Measurements from ENCODE around the gene KRT5.

The KRT5 gene

DNA sequence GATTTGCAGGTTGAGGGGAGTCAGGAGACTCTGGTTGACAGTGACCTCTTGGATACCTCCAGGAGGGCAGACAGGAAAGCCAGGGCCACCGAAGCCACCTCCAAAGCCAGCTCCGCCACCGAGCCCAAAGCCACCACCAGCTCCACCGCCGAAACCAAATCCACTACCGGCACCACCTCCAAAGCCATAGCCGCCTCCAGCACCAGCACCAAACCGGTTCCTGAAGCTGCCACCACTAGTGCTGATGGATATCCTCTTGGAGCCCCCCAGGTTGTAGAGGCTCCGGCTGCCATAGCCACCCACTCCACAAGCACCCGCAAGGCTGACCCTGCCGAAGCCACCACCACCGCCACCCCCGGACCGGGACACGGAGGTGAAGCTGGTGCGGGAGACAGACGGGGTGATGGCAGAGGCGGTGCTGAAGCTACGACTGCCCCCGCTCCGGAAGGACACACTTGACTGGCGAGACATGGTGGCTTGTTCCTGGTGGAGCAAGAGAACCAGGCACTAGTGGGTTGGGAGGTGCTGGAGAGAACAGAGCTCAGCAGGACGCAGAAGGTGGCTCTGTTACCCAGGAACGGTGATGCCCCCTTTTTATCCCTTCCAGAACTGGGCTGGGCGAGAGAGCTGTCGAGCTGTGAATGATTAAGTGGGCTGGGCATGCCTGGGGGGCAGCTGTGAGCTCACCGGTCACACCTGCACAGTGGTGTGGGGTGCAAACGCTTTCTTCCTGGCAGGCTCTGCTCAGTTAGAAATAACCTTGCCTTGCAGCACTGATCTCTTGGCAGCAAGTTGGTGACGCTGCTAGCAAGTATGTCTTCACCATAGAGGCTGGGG lies at the start of gene KRT5:
KRT5 (minus strand) TSS at position 569 of the 837 bp plus-strand sequence; CDS start at position 471, 98 bp downstream.
- Histone ChIP-seq H3K36me3 (replicated peaks) (no peaks in the 10 kb centered on the region), H3K4me1 (no peaks in the 10 kb centered on the region), H3K9me3 (no peaks in the 10 kb centered on the region), H3K27me3 (ENCODE audit: low read depth) (peaks cover 12% of the 10 kb centered on the region), H3K4me3 (no peak within 1 kb of the TSS)
- in situ Hi-C loops (cut with MboI; ENCODE audit: low sequenced_read_pairs) = no loop called here
- no peak for DNase-seq (ENCODE audit: low spot score in 2 of 2)

DNA sequence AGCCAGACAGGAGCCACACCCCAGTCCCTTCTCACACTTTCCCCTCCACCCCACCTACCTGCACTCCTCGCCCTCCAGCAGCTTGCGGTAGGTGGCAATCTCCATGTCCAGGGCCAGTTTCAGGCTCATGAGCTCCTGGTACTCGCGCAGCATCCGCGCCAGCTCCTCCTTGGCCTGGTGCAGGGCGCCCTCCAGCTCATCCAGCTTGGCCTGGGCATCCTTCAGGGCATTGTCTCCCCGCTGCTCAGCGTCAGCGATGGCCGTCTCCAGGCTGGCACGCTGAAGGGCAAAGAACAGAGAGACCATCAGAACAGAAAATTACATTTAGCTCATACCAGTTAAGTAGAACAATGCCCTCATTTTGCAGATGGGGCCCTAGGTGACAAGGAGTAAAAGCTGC lies 47.9 kb upstream of the KRT5 start:
- no peak for DNase-seq (ENCODE audit: low spot score in 2 of 2)
- H3K9me3 ChIP-seq = no peaks in the 10 kb centered on the region
- H3K27me3 ChIP-seq (ENCODE audit: low read depth) = peaks cover 38% of the 10 kb centered on the region
- H3K4me1 ChIP-seq = no peaks in the 10 kb centered on the region
- H3K4me3 ChIP-seq = no peak overlapping the region
- in situ Hi-C loops (cut with MboI; ENCODE audit: low sequenced_read_pairs) = no loop called here
- no peaks in the 10 kb centered on the region for H3K36me3 ChIP-seq (replicated peaks)

DNA sequence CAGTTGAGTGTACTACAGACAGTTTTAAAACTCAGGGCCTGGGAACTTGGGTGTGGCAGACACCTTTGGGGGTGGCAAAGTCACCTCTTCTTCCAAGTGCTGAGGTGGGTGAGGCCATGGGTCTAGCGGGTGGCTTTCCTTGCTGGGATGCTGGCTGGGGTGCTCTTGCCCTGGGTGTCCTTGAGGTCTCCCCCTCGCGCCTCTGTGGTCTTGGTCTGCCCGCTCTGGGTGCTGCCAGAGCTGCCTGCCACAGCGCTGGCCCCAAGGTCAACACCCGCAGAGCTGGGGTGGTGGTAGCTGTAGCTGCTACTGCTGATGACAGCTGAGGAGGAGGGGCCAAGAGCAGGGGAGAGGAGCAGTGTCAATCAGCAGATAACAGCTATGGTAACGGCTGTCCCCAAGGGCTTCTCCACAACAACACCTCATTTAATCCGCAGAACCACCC lies 46.7 kb upstream of the KRT5 start:
- Histone ChIP-seq H3K36me3 (replicated peaks) (no peaks in the 10 kb centered on the region), H3K9me3 (no peaks in the 10 kb centered on the region)
- in situ Hi-C loops (cut with MboI; ENCODE audit: low sequenced_read_pairs) = no loop called here

DNA sequence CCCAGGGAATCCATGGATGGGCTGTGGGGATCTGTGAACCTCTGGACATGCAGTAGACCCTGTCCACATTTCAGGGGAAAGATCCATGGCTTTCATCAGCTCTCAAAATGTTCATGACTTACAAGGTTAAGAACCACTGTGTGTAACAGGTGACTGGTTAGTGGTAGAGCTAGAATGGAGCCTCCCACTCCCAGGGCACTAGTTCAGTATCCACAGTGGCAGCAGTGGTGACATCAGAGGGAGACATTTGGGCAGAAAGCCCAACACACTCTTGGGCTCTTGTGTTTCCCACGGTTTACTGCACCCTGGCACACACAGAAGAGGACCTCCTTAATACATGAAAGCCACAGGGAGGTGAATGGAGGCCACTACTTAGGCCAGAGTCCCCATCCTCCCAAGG lies 44.4 kb upstream of the KRT5 start:
- Histone ChIP-seq H3K27me3 (ENCODE audit: low read depth) (peaks cover 3% of the 10 kb centered on the region; the same call in 1 of the 2 replicates), H3K4me3 (no peak overlapping the region), H3K9me3 (no peaks in the 10 kb centered on the region), H3K4me1 (no peaks in the 10 kb centered on the region), H3K36me3 (replicated peaks) (no peaks in the 10 kb centered on the region)
- no peak for DNase-seq (ENCODE audit: low spot score in 2 of 2)
- in situ Hi-C loops (cut with MboI; ENCODE audit: low sequenced_read_pairs) = no loop called here

More for the DNA sequence above, 46.7 kb upstream of the KRT5 start:
- DNase-seq (ENCODE audit: low spot score in 2 of 2) = no peak
- no peak overlapping the region for H3K4me3 ChIP-seq
- H3K4me1 ChIP-seq = no peaks in the 10 kb centered on the region
- peaks cover 25% of the 10 kb centered on the region for H3K27me3 ChIP-seq (ENCODE audit: low read depth)

DNA sequence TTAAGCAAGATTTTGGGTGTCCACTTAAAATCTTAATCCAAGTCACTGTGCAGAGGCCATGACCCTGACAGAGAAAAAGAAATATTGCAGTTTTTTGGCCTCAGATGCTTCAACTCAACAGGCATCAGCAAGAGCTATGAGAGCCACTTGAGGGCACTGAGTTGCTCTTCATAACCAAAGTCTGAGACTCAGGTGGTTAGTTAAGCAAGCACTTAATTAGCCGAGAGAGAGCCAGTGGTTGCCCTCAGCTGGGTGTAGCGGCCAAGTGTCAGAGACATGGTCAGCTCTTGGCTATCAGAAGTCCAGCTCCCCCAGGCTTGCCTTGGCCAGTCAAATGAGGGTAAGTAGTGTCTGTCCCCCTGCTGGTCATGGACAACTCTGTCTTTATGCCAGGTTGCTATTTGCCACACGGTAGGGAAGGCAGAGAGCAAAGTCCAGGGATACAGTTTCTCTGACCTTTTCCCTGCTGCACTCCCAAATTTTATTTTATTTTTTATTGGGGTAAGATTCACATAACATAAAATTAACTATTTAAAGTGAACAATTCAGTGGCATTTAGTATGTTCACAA lies 41.8 kb upstream of the KRT5 start:
- DNase-seq (ENCODE audit: low spot score in 2 of 2) = no peak
- in situ Hi-C loops (cut with MboI; ENCODE audit: low sequenced_read_pairs) = no loop called here
- Histone ChIP-seq H3K4me1 (no peaks in the 10 kb centered on the region), H3K36me3 (replicated peaks) (no peaks in the 10 kb centered on the region), H3K4me3 (no peak overlapping the region), H3K9me3 (no peaks in the 10 kb centered on the region), H3K27me3 (ENCODE audit: low read depth) (peaks cover 5% of the 10 kb centered on the region; the same call in 1 of the 2 replicates)

DNA sequence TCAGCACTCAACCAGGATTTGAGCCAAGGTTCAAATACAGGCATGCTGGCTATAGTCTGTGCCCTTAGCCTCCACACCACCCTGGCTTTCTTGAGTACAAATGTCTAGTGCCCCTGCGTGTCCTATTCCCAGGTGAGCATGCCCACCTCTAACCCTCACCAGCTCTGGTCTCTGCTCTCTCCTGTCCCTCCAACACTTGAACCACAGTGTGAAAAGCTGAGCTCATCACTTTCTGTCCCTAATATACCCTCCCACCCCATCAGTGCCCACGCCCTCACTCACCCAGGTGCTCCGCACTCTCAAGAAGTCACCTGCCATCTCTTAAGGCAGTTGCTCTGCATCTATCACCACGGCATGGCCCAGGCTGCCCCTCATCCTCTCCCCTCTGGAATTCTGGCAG lies 39.8 kb upstream of the KRT5 start:
- no peaks in the 10 kb centered on the region for H3K9me3 ChIP-seq
- in situ Hi-C loops (cut with MboI; ENCODE audit: low sequenced_read_pairs) = no loop called here
- no peaks in the 10 kb centered on the region for H3K36me3 ChIP-seq (replicated peaks)
- H3K4me1 ChIP-seq = no peaks in the 10 kb centered on the region
- peaks cover 14% of the 10 kb centered on the region for H3K27me3 ChIP-seq (ENCODE audit: low read depth)
- no peak for DNase-seq (ENCODE audit: low spot score in 2 of 2)
- no peak overlapping the region for H3K4me3 ChIP-seq

DNA sequence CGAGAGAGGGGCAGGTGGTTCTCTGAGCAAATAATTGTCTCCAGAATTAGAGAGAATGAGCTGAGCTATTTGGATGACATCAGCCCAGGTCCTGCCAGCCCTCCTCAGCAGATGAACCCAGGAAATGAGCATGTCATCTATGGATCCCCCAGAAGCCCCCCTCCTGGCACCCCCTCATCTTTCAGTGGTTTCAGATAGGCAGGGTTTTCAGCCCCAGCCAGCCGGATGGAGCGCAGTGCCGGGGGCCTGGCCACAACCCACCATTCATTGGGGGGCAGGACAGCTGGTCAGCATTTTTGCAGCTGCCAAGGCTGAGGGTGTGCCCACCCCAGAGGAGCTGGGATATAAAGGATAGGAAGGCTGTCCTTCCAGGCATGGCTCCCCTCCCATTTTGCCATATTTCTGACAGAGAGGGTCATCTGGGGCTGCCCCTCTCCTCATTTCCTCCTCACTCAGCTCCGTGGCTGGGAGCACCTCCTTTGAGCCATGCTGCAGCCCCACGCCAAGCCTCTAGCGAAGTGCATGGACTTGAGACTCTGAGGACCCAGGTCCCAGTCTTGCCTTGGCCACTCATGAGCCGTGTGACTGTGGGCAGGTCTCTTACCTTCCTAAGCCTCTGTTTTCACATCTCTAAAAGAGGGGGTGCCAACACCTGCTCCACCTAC lies 38.7 kb upstream of the KRT5 start:
- in situ Hi-C loops (cut with MboI; ENCODE audit: low sequenced_read_pairs) = no loop called here
- no peaks in the 10 kb centered on the region for H3K36me3 ChIP-seq (replicated peaks)
- no peak overlapping the region for H3K4me3 ChIP-seq
- H3K4me1 ChIP-seq = no peaks in the 10 kb centered on the region
- peaks cover 19% of the 10 kb centered on the region for H3K27me3 ChIP-seq (ENCODE audit: low read depth)
- no peak for DNase-seq (ENCODE audit: low spot score in 2 of 2)
- no peaks in the 10 kb centered on the region for H3K9me3 ChIP-seq

DNA sequence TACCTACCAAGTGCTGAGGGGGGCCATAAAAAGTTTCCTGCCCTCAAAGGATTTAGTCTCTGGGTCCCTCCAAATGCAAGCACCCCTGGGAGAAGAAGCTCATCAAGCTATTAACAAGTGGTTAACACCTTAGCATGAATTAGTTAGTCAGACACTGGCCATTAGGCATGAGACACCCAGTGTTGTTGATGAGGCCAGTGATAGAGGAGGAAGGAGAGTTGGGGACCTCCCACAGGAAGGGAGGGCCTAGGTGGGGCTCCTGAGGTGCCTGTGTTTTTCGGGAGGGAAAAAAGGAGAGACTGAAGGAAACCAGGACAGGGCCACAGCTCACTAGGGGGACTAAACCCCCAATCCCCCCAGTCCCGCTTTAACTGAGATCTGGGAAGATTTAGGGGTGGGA lies 37.3 kb upstream of the KRT5 start:
- no peaks in the 10 kb centered on the region for H3K36me3 ChIP-seq (replicated peaks)
- H3K4me1 ChIP-seq = no peaks in the 10 kb centered on the region
- H3K9me3 ChIP-seq = no peaks in the 10 kb centered on the region
- no peak overlapping the region for H3K4me3 ChIP-seq
- peaks cover 23% of the 10 kb centered on the region for H3K27me3 ChIP-seq (ENCODE audit: low read depth)
- no peak for DNase-seq (ENCODE audit: low spot score in 2 of 2)
- in situ Hi-C loops (cut with MboI; ENCODE audit: low sequenced_read_pairs) = no loop called here

DNA sequence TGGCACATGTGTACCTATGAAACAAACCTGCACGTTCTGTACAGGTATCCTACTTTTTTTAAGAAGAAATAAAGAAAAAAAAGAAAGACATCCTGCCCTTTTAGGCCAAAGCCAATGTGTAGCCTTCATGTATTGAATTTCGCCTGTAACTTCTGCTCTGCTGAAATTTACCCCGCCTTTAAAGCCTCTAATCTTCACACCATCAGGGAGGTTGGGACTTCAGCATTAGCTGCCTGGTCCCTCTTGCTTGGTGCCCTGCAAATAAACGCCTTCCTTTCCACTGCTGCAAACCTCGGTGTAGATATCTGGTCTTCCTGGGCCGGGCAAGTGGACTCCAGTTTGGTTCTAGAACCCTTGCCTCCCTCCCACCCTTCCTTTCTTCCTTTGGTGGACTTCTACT lies 35.4 kb upstream of the KRT5 start:
- DNase-seq (ENCODE audit: low spot score in 2 of 2) = no peak
- Histone ChIP-seq H3K36me3 (replicated peaks) (no peaks in the 10 kb centered on the region), H3K4me1 (no peaks in the 10 kb centered on the region), H3K27me3 (ENCODE audit: low read depth) (peaks cover 23% of the 10 kb centered on the region), H3K4me3 (no peak overlapping the region), H3K9me3 (no peaks in the 10 kb centered on the region)
- in situ Hi-C loops (cut with MboI; ENCODE audit: low sequenced_read_pairs) = no loop called here

DNA sequence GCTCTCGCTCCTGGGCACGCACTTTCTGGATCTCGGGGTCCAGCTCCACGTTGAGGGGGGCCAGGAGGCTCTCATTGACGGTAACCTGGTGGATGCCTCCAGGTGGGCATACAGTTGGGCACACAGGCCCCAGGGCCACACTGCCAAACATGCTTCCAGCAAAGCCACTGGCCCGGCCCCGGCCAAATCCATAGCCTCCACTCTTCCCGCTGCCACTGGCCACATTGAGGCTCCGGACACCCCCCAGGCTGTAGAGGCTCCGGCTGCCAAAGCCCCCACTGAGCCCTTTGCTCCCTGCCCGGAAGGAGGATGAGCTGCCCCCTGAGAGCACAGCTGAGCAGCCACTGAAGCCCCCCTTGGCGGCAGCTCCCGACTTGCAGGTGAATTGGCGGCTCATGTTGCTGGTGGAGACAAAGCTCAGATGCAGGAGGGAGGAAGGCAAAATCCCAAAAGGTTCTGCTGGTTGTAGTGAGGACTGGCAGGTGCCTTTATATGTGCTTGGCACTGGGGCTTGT lies 32.5 kb upstream of the KRT5 start, which contains the start of gene KRT71:
KRT71 (minus strand) TSS at position 465 of the 515 bp plus-strand sequence; CDS start at position 397, 68 bp downstream.
- no peak within 1 kb of the TSS for H3K4me3 ChIP-seq
- peaks cover 20% of the 10 kb centered on the region for H3K27me3 ChIP-seq (ENCODE audit: low read depth)
- DNase-seq (ENCODE audit: low spot score in 2 of 2) = no peak
- in situ Hi-C loops (cut with MboI; ENCODE audit: low sequenced_read_pairs) = no loop called here
- H3K4me1 ChIP-seq = no peaks in the 10 kb centered on the region
- no peaks in the 10 kb centered on the region for H3K9me3 ChIP-seq
- no peaks in the 10 kb centered on the region for H3K36me3 ChIP-seq (replicated peaks)

DNA sequence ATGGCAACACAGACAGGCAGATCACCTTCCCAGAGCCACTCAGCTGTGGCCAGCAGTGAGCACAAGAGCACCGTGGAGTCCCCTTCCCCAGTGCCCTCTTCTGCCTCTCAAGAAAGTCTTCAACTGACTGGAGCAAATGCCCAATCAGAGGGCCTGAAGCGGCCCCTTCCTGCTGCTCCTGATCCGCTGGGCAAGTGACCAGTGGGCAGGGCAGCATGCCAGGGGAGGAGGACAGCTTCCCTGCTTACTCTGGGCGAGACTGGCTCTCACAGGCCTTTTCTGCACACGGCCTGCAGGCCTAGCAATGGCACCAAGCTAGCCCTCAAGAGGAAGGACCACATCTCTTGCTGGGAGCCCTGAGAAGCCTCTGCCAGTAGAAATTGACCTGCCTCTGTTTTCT lies 31.9 kb upstream of the KRT5 start:
- H3K4me1 ChIP-seq = no peaks in the 10 kb centered on the region
- in situ Hi-C loops (cut with MboI; ENCODE audit: low sequenced_read_pairs) = no loop called here
- peaks cover 19% of the 10 kb centered on the region for H3K27me3 ChIP-seq (ENCODE audit: low read depth)
- no peak for DNase-seq (ENCODE audit: low spot score in 2 of 2)
- H3K9me3 ChIP-seq = no peaks in the 10 kb centered on the region
- H3K36me3 ChIP-seq (replicated peaks) = no peaks in the 10 kb centered on the region
- H3K4me3 ChIP-seq = no peak overlapping the region

DNA sequence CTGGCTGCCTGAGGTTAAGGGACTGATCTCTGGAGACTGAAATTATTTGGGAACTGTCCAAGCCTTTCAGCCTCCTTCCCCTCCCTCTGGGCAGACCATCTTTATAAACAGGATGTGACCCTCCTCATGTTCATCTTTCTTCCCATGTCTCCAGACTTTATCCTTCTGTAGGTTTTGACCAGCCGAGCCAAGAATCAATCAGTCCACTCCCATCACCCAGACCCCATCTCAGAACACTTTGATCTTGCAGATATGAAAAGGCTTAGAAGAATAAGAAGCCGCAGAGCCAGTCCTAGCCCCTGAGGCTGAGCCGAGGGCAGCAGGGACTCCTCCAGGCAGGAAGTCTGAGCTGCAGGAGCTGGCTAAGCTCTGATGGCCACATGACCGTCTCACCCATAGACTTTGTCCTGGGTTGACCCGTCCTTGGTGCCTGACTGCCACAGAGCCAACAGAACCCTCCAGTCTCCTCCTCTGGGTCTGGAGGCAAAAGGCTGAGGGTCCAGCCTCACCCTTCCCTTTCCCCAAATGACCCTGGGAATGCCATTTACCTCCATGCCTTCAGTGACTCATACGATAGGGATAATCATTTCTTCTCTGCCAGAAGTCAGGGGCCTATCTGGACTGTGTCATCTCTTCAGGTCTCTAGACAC lies 31.1 kb upstream of the KRT5 start:
- DNase-seq (ENCODE audit: low spot score in 2 of 2) = no peak
- in situ Hi-C loops (cut with MboI; ENCODE audit: low sequenced_read_pairs) = no loop called here
- peaks cover 19% of the 10 kb centered on the region for H3K27me3 ChIP-seq (ENCODE audit: low read depth)
- H3K4me1 ChIP-seq = no peaks in the 10 kb centered on the region
- no peaks in the 10 kb centered on the region for H3K36me3 ChIP-seq (replicated peaks)
- no peaks in the 10 kb centered on the region for H3K9me3 ChIP-seq
- H3K4me3 ChIP-seq = no peak overlapping the region

DNA sequence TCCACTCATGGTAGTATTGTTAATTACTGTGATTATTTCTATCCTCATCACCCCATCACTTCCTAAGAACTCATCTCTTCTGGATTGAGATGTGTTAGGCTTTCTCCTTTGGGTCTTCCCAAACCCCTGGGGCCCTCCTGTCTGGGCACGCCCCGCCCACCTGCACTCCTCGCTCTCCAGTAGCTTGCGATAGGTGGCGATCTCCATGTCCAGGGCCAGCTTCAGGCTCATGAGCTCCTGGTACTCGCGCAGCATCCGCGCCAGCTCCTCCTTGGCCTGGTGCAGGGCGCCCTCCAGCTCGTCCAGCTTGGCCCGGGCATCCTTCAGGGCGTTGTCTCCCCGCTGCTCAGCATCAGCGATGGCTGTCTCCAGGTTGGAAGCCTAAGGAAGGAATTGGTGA lies 25.9 kb upstream of the KRT5 start:
- Histone ChIP-seq H3K4me3 (no peak overlapping the region), H3K4me1 (no peaks in the 10 kb centered on the region), H3K36me3 (replicated peaks) (no peaks in the 10 kb centered on the region), H3K27me3 (ENCODE audit: low read depth) (no peaks in the 10 kb centered on the region; the same call in 1 of the 2 replicates), H3K9me3 (no peaks in the 10 kb centered on the region)
- in situ Hi-C loops (cut with MboI; ENCODE audit: low sequenced_read_pairs) = no loop called here
- DNase-seq (ENCODE audit: low spot score in 2 of 2) = no peak

Data from HAP-1 (cell line).